K562 (cell line): ENCODE measurements around the gene HLA-DOA. TPM values are rescaled to one million over a fixed set of nuclear protein-coding genes. Genes with fewer than 3 reads are reported as not detected.
A peak's percentile ranks its signal among the peaks of the same experiment; 100 is the strongest.

Experiments used
- ARNT ChIP-seq, 2 experiments: fragments of 450-650 bp; IDR thresholded peaks; 2 replicates each; pipeline ENCODE4 v1.6.1; 2016; ENCODE audit warnings: mild to moderate bottlenecking in 1 of 2
- BRF1 ChIP-seq: IDR thresholded peaks from 3 replicates; pipeline ENCODE4 v1.6.1; 2011; ENCODE audit warnings: borderline replicate concordance, mild to moderate bottlenecking; ENCODE audit not compliant: insufficient read length; ENCODE audit errors: extremely low read depth
- CBFA2T2 ChIP-seq: fragments of 450-650 bp; conservative IDR thresholded peaks from 2 replicates; pipeline ENCODE4 v1.6.1; 2017; ENCODE audit warnings: mild to moderate bottlenecking
- CBFB ChIP-seq: sonication (generic); formaldehyde crosslinking; IDR thresholded peaks from 2 replicates; pipeline ENCODE4 v1.4.0; 2020; ENCODE audit warnings: mild to moderate bottlenecking, missing genetic modification reagents
- ETV1 ChIP-seq: fragments of 450-650 bp; conservative IDR thresholded peaks from 2 replicates; pipeline ENCODE4 v1.6.1; 2016; ENCODE audit warnings: missing genetic modification characterization, control low read depth, low read depth, missing compliant biosample characterization
- FIP1L1 ChIP-seq: fragments of 200-400 bp; formaldehyde crosslinking; IDR thresholded peaks from 2 replicates; pipeline ENCODE4 v1.6.1; 2018; ENCODE audit warnings: mild to moderate bottlenecking, low read depth, low read length; ENCODE audit not compliant: poor library complexity, severe bottlenecking
- ILF3 ChIP-seq: fragments of 450-650 bp; IDR thresholded peaks from 2 replicates; pipeline ENCODE4 v1.6.1; 2018; ENCODE audit warnings: antibody characterized with exemption, mild to moderate bottlenecking, moderate library complexity, borderline replicate concordance
- MTA2 ChIP-seq: fragments of 450-650 bp; IDR thresholded peaks from 2 replicates; pipeline ENCODE4 v1.6.1; 2016; ENCODE audit warnings: low read depth
- MXI1 ChIP-seq: IDR thresholded peaks from 2 replicates; pipeline ENCODE4 v1.6.1; 2011; ENCODE audit warnings: low read depth, mild to moderate bottlenecking, improper control_type of control experiment, low read length
- MYC ChIP-seq, 2 experiments: fragments of 250-450 bp in 1 of 2; sonication (Bioruptor Pico) in 1 of 2; IDR thresholded peaks; 2 replicates each; pipeline versions ENCODE4 v1.5.1 to v1.6.1; 2012 to 2021; ENCODE audit warnings: low read depth in 2 of 2, borderline replicate concordance in 1 of 2, improper control_type of control experiment in 1 of 2, low read length in 1 of 2, mild to moderate bottlenecking in 1 of 2, moderate library complexity in 1 of 2
- NEUROD1 ChIP-seq: fragments of 150-350 bp; IDR thresholded peaks from 2 replicates; pipeline ENCODE4 v1.6.1; 2014; ENCODE audit warnings: borderline replicate concordance, low read length, low read depth; ENCODE audit not compliant: partially characterized antibody
- NFRKB ChIP-seq: fragments of 450-650 bp; IDR thresholded peaks from 2 replicates; pipeline ENCODE4 v1.6.1; 2016; ENCODE audit warnings: low read depth
- POLR2AphosphoS2 ChIP-seq: IDR thresholded peaks from 2 replicates; pipeline ENCODE4 v1.6.1; 2012; ENCODE audit warnings: low read length, improper control_type of control experiment
- SNRNP70 ChIP-seq: fragments of 200-400 bp; formaldehyde crosslinking; optimal IDR thresholded peaks from 2 replicates; pipeline ENCODE3; 2017; ENCODE audit warnings: low read depth, low read length
- SREBF1 ChIP-seq: fragments of 150-350 bp; IDR thresholded peaks from 2 replicates; pipeline ENCODE4 v1.6.1; 2014; ENCODE audit warnings: antibody characterized with exemption, low read depth, low read length, borderline replicate concordance
- TAF7 ChIP-seq: fragments of 450-650 bp; IDR thresholded peaks from 2 replicates; pipeline ENCODE4 v1.6.1; 2016; ENCODE audit warnings: missing genetic modification characterization, missing compliant biosample characterization
- TEAD2 ChIP-seq: fragments of 450-650 bp; IDR thresholded peaks from 2 replicates; pipeline ENCODE4 v1.6.1; 2016; ENCODE audit warnings: missing genetic modification characterization, control low read depth, missing compliant biosample characterization
- TEAD4 ChIP-seq, 2 experiments: sonication (generic) in 1 of 2; formaldehyde crosslinking in 1 of 2; IDR thresholded peaks; 2 replicates each; pipeline versions ENCODE4 v1.6.1 to v1.8.0; 2012 to 2022; ENCODE audit warnings: borderline replicate concordance in 1 of 2, inconsistent platforms in 1 of 2, low read length in 1 of 2, mild to moderate bottlenecking in 1 of 2, missing genetic modification reagents in 1 of 2
- THRAP3 ChIP-seq: fragments of 450-650 bp; IDR thresholded peaks from 2 replicates; pipeline ENCODE4 v1.6.1; 2016; ENCODE audit warnings: mild to moderate bottlenecking, inconsistent platforms, borderline replicate concordance
- ZNF124 ChIP-seq: sonication (generic); formaldehyde crosslinking; IDR thresholded peaks from 2 replicates; pipeline ENCODE4 v1.8.1; 2022; ENCODE audit warnings: missing genetic modification reagents
- ZNF134 ChIP-seq: fragments of 250-450 bp; sonication (Bioruptor Pico); conservative IDR thresholded peaks from 2 replicates; pipeline ENCODE4 v1.4.0; 2020
- ZNF431 ChIP-seq: sonication (generic); formaldehyde crosslinking; IDR thresholded peaks from 2 replicates; pipeline ENCODE4 v1.8.0; 2022; ENCODE audit warnings: mild to moderate bottlenecking, missing genetic modification reagents
- ZNF512 ChIP-seq: IDR thresholded peaks from 2 replicates; pipeline ENCODE4 v1.6.1; 2016; ENCODE audit warnings: missing genetic modification characterization, missing compliant biosample characterization
- ZNF609 ChIP-seq: sonication (generic); formaldehyde crosslinking; IDR thresholded peaks from 2 replicates; pipeline ENCODE4 v1.8.1; 2023; ENCODE audit warnings: missing genetic modification reagents, mild to moderate bottlenecking, borderline replicate concordance
- polyA plus RNA-seq, 8 experiments: library from polyadenylated mRNA; depleted of rRNA in 4 of 8; stranded (reverse) in 5 of 8; unstranded in 3 of 8; fragments of >200 nt; fragmentation: Nextera tagmentation in 2 of 8; fragmentation: Illumina TruSeq in 1 of 8; extraction: Ambion mirVana in 2 of 8; extraction: Trizol in 1 of 8; gene quantifications; 2 replicates each; pipeline versions ENCODE4 v1.2.1 to v1.2.3, GENCODE V29; 2011 to 2014; ENCODE audit warnings: inconsistent platforms in 1 of 8, missing spikeins in 1 of 8
- total RNA-seq, 7 experiments: library from RNA; depleted of rRNA in 6 of 7; stranded (reverse); fragments of >200 nt in 6 of 7; fragmentation: Illumina TruSeq in 2 of 7; extraction: Trizol in 2 of 7; gene quantifications; 2 replicates each; pipeline versions ENCODE4 v1.2.1 to v1.2.3, GENCODE V29; 2011 to 2021; ENCODE audit warnings: low replicate concordance in 1 of 7

Gene HLA-DOA
- total and polyA plus RNA-seq, 9 of the 15 experiments (the other 6 are each of a cell fraction or from before 2014, with no cell fraction given) = 0.07 TPM; not detected in 8

- TF ChIP-seq ZNF512 (tag) = no peak
- no peak for TF ChIP-seq NEUROD1
- TF ChIP-seq BRF1 = no peak
- TF ChIP-seq POLR2AphosphoS2 = no peak
- TF ChIP-seq CBFB (CRISPR knock-in tag) = no peak
- 0 out of 2 replicates have a peak, but pooled peaks have one; percentile 6 for TF ChIP-seq ZNF134 (CRISPR knock-in tag)
- no peak for TF ChIP-seq FIP1L1
- TF ChIP-seq THRAP3 = peak; percentile 86
- no peak for TF ChIP-seq MYC (IDR thresholded peaks at IDR 0.05; ENCODE audit: low read depth, low read length)
- peak; percentile 53; the same call in 1 of the 2 replicates for TF ChIP-seq MYC (CRISPR knock-in tag; IDR thresholded peaks at IDR 0.05; ENCODE audit: borderline replicate concordance, low read depth)
- no peak for TF ChIP-seq CBFA2T2
- no peak for TF ChIP-seq MXI1
- no peak for TF ChIP-seq SREBF1
- TF ChIP-seq NFRKB = peak; percentile 100
- no peak for TF ChIP-seq ILF3
- no peak for TF ChIP-seq TEAD4 (IDR thresholded peaks at IDR 0.05; ENCODE audit: low read length)
- TF ChIP-seq TEAD4 (CRISPR knock-in tag; IDR thresholded peaks at IDR 0.05; ENCODE audit: borderline replicate concordance) = no peak
- peak; percentile 37; the same call in 1 of the 2 replicates for TF ChIP-seq ZNF609 (CRISPR knock-in tag)
- TF ChIP-seq ZNF431 = 0 out of 2 replicates have a peak, but pooled peaks have one; percentile 7
- no peak for TF ChIP-seq SNRNP70
- 0 out of 2 replicates have a peak, but pooled peaks have one; percentile 42 for TF ChIP-seq TEAD2 (tag)
- no peak for TF ChIP-seq ZNF124
- peak; percentile 51 for TF ChIP-seq TAF7 (tag)
- no peak for TF ChIP-seq MTA2
- TF ChIP-seq ARNT (IDR thresholded peaks at IDR 0.05) = peak; percentile 41 to 46; a peak in 1 of 4 replicates
- TF ChIP-seq ETV1 = no peak
These were observed 38.2 kb downstream of the HLA-DOA start (continued) for GRCh38 chr6:32971242-32971580.
